BLaER1 (cell line): ENCODE measurements around the gene BCORL1.
A peak's percentile ranks its signal among the peaks of the same experiment; 100 is the strongest.

Experiments used
- H3K27ac ChIP-seq: shearing (Covaris generic); formaldehyde crosslinking; 2 replicates; pipeline ENCODE4 v1.8.1; 2022
- H3K27me3 ChIP-seq: shearing (Covaris generic); formaldehyde crosslinking; 2 replicates; pipeline ENCODE4 v1.8.1; 2022
- H3K36me3 ChIP-seq: shearing (Covaris generic); formaldehyde crosslinking; 2 replicates; pipeline ENCODE4 v1.8.1; 2022
- H3K4me1 ChIP-seq: shearing (Covaris generic); formaldehyde crosslinking; 2 replicates; pipeline ENCODE4 v1.8.1; 2022
- H3K4me2 ChIP-seq: shearing (Covaris generic); formaldehyde crosslinking; 2 replicates; pipeline ENCODE4 v1.8.1; 2022
- H3K4me3 ChIP-seq: shearing (Covaris generic); formaldehyde crosslinking; 2 replicates; pipeline ENCODE4 v1.8.1; 2022
- H3K9ac ChIP-seq: shearing (Covaris generic); formaldehyde crosslinking; 2 replicates; pipeline ENCODE4 v1.8.1; 2022
- H3K9me3 ChIP-seq: shearing (Covaris generic); formaldehyde crosslinking; 2 replicates; pipeline ENCODE4 v1.8.1; 2022
- H4K20me1 ChIP-seq: shearing (Covaris generic); formaldehyde crosslinking; 2 replicates; pipeline ENCODE4 v1.8.1; 2022
- Cebpa-rat ChIP-seq: shearing (Covaris generic); IDR thresholded peaks from 2 replicates; pipeline ENCODE4 v1.8.1; 2022

The BCORL1 gene, protein sequence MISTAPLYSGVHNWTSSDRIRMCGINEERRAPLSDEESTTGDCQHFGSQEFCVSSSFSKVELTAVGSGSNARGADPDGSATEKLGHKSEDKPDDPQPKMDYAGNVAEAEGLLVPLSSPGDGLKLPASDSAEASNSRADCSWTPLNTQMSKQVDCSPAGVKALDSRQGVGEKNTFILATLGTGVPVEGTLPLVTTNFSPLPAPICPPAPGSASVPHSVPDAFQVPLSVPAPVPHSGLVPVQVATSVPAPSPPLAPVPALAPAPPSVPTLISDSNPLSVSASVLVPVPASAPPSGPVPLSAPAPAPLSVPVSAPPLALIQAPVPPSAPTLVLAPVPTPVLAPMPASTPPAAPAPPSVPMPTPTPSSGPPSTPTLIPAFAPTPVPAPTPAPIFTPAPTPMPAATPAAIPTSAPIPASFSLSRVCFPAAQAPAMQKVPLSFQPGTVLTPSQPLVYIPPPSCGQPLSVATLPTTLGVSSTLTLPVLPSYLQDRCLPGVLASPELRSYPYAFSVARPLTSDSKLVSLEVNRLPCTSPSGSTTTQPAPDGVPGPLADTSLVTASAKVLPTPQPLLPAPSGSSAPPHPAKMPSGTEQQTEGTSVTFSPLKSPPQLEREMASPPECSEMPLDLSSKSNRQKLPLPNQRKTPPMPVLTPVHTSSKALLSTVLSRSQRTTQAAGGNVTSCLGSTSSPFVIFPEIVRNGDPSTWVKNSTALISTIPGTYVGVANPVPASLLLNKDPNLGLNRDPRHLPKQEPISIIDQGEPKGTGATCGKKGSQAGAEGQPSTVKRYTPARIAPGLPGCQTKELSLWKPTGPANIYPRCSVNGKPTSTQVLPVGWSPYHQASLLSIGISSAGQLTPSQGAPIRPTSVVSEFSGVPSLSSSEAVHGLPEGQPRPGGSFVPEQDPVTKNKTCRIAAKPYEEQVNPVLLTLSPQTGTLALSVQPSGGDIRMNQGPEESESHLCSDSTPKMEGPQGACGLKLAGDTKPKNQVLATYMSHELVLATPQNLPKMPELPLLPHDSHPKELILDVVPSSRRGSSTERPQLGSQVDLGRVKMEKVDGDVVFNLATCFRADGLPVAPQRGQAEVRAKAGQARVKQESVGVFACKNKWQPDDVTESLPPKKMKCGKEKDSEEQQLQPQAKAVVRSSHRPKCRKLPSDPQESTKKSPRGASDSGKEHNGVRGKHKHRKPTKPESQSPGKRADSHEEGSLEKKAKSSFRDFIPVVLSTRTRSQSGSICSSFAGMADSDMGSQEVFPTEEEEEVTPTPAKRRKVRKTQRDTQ (N-terminal part only)

GRCh38 chrX:129982300-129983251, at the start of gene BCORL1:
Gene BCORL1, plus strand, starts transcription at chrX:129982635. Its CDS starts 22,597 bp downstream, at chrX:130005232.
- 0 out of 2 replicates have a peak, but pooled peaks cover 8% of the 10 kb centered on the region for H3K9me3 ChIP-seq
- H3K9ac ChIP-seq: peak within 1 kb of the TSS; percentile 80
- H3K27ac ChIP-seq: peak within 1 kb of the TSS; percentile 73; the same call in 1 of the 2 replicates

GRCh38 chrX:129932821-129933321, 49.6 kb upstream of the BCORL1 start:
- no peak for TF ChIP-seq Cebpa-rat
- Histone ChIP-seq H3K27me3 (peaks cover 47% of the 10 kb centered on the region), H3K4me1 (no peaks in the 10 kb centered on the region), H4K20me1 (no peaks in the 10 kb centered on the region; the same call in 1 of the 2 replicates), H3K27ac (peak overlapping the region; percentile 68), H3K4me3 (peak overlapping the region; percentile 67), H3K9me3 (peaks cover 8% of the 10 kb centered on the region), H3K4me2 (peak overlapping the region; percentile 81), H3K36me3 (peaks cover 11% of the 10 kb centered on the region), H3K9ac (peak overlapping the region; percentile 75)

More at GRCh38 chrX:129982300-129983251, at the start of gene BCORL1:
- H3K27me3 ChIP-seq: peaks cover 39% of the 10 kb centered on the region
- no peaks in the 10 kb centered on the region for H3K36me3 ChIP-seq
- peaks cover 35% of the 10 kb centered on the region for H3K4me1 ChIP-seq
- no peak for TF ChIP-seq Cebpa-rat
- H3K4me3 ChIP-seq: no peak within 1 kb of the TSS; the same call in 1 of the 2 replicates
- H4K20me1 ChIP-seq: peaks cover 34% of the 10 kb centered on the region
- H3K4me2 ChIP-seq: peak within 1 kb of the TSS; percentile 89

DNA sequence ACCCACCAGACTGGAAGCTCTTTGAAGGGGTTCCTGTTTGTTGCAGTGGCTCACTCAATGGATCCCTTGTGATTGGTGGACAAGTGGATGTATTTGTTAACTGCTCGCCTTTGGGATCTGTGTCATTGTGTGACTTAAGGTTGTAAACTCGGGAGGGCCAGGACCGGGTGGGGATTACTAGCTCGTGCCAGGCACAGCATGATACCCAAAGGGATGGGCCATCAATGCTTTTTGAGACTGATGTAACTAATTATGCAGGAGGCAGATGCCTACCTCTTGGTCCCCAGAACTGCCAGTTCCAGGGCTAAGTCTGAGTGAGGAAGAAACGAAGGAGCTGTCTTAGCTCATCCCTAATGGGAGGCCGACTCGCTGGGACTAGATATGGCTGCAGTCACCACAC, 48.7 kb upstream of the BCORL1 start:
- peaks cover 8% of the 10 kb centered on the region for H3K9me3 ChIP-seq
- no peaks in the 10 kb centered on the region for H3K4me1 ChIP-seq
- H3K27ac ChIP-seq: no peak overlapping the region
- no peak overlapping the region for H3K4me3 ChIP-seq
- H3K9ac ChIP-seq: no peak overlapping the region
- H4K20me1 ChIP-seq: no peaks in the 10 kb centered on the region; the same call in 1 of the 2 replicates
- no peak for TF ChIP-seq Cebpa-rat
- H3K36me3 ChIP-seq: peaks cover 11% of the 10 kb centered on the region
- peaks cover 51% of the 10 kb centered on the region for H3K27me3 ChIP-seq
- H3K4me2 ChIP-seq: no peak overlapping the region

DNA sequence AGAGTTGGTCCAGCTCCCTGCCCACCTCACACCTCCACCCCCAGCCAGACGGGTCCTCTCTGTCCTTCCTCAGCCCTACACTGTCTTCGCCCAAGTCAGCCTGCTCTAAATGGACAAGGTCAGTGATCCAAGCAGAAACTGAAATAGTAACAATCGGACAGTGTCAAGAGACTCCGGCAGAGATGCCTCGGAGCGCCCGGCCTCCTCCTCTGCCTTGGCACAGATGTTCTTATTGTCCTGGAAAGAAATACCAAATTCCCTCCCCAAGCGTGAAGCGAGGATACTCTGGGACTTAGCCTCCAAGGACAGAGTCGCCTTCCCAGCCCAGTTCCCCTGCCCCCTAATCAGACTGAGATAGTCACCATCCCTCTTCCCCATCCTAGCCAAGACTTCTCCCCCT, 48.0 kb upstream of the BCORL1 start:
- H3K36me3 ChIP-seq: peaks cover 3% of the 10 kb centered on the region
- H4K20me1 ChIP-seq: no peaks in the 10 kb centered on the region; the same call in 1 of the 2 replicates
- peaks cover 8% of the 10 kb centered on the region for H3K9me3 ChIP-seq
- H3K27ac ChIP-seq: no peak overlapping the region
- H3K27me3 ChIP-seq: peaks cover 47% of the 10 kb centered on the region
- no peak overlapping the region for H3K4me2 ChIP-seq
- H3K9ac ChIP-seq: no peak overlapping the region
- no peaks in the 10 kb centered on the region for H3K4me1 ChIP-seq
- no peak for TF ChIP-seq Cebpa-rat
- no peak overlapping the region for H3K4me3 ChIP-seq

DNA sequence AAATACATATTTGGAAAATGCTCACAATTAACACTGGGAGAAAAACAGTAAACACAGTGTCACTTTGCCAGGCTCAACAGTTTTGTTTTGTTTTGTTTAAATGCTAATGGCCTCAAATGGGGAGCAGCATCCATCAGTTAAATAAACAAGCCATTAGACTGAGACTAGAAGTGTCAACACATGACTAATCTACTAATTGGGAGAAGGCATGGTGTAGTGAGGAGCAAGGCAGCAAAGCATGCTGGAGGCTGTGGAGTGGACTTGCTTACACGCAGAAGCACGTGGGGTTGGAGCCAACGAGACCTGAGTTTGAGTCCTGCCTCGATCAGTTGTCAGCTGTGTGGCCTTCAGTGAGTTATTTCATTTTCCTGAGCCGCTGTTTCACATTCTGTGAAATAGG, 47.5 kb upstream of the BCORL1 start:
- H3K36me3 ChIP-seq: no peaks in the 10 kb centered on the region
- no peaks in the 10 kb centered on the region; the same call in 1 of the 2 replicates for H4K20me1 ChIP-seq
- no peak overlapping the region for H3K27ac ChIP-seq
- no peak for TF ChIP-seq Cebpa-rat
- H3K4me3 ChIP-seq: no peak overlapping the region
- H3K9me3 ChIP-seq: peaks cover 8% of the 10 kb centered on the region
- no peak overlapping the region for H3K9ac ChIP-seq
- peaks cover 51% of the 10 kb centered on the region for H3K27me3 ChIP-seq
- no peak overlapping the region for H3K4me2 ChIP-seq
- H3K4me1 ChIP-seq: no peaks in the 10 kb centered on the region

GRCh38 chrX:129938081-129938480, 44.4 kb upstream of the BCORL1 start:
- no peak overlapping the region for H3K4me3 ChIP-seq
- peaks cover under 1% of the 10 kb centered on the region; the same call in 1 of the 2 replicates for H3K9me3 ChIP-seq
- no peak for TF ChIP-seq Cebpa-rat
- H3K4me2 ChIP-seq: no peak overlapping the region
- no peak overlapping the region for H3K9ac ChIP-seq
- H4K20me1 ChIP-seq: no peaks in the 10 kb centered on the region; the same call in 1 of the 2 replicates
- H3K36me3 ChIP-seq: no peaks in the 10 kb centered on the region
- no peak overlapping the region for H3K27ac ChIP-seq
- peaks cover 53% of the 10 kb centered on the region for H3K27me3 ChIP-seq
- peaks cover 7% of the 10 kb centered on the region; the same call in 1 of the 2 replicates for H3K4me1 ChIP-seq

- H3K4me1 ChIP-seq: peaks cover 7% of the 10 kb centered on the region; the same call in 1 of the 2 replicates
- peaks cover 39% of the 10 kb centered on the region for H3K27me3 ChIP-seq
- no peaks in the 10 kb centered on the region for H3K36me3 ChIP-seq
- no peaks in the 10 kb centered on the region; the same call in 1 of the 2 replicates for H4K20me1 ChIP-seq
- no peak for TF ChIP-seq Cebpa-rat
- no peak overlapping the region for H3K4me2 ChIP-seq
- no peak overlapping the region for H3K27ac ChIP-seq
- H3K4me3 ChIP-seq: no peak overlapping the region
- no peaks in the 10 kb centered on the region for H3K9me3 ChIP-seq
- H3K9ac ChIP-seq: no peak overlapping the region
These were observed 42.4 kb upstream of the BCORL1 start for GRCh38 chrX:129939986-129940385.

GRCh38 chrX:129940721-129941120, 41.7 kb upstream of the BCORL1 start:
- Histone ChIP-seq H3K4me2 (no peak overlapping the region), H3K4me3 (no peak overlapping the region), H3K36me3 (no peaks in the 10 kb centered on the region), H3K27ac (no peak overlapping the region), H3K9ac (no peak overlapping the region), H4K20me1 (no peaks in the 10 kb centered on the region; the same call in 1 of the 2 replicates), H3K9me3 (no peaks in the 10 kb centered on the region), H3K4me1 (peaks cover 7% of the 10 kb centered on the region; the same call in 1 of the 2 replicates), H3K27me3 (peaks cover 37% of the 10 kb centered on the region)
- TF ChIP-seq Cebpa-rat: no peak
